CD4-positive, alpha-beta memory T cell (primary cell): ENCODE data around the gene HDAC2. TPM values are rescaled to one million over a fixed set of nuclear protein-coding genes. Genes with fewer than 3 reads are reported as not detected.
A peak's percentile ranks its signal among the peaks of the same experiment; 100 is the strongest.
"Not testable (repeated sequence)": the region's sequence is repeated elsewhere in the genome, so short reads cannot be mapped to it uniquely, and the experiment has no call there.

ENCODE experiments used
- CTCF ChIA-PET: fragments of 350-600 bp; sonication (Branson Sonifier 250); formaldehyde crosslinking; loops from one replicate; lab custom pipeline; 2021; ENCODE audit warnings: inconsistent platforms; ENCODE audit not compliant: partially characterized antibody; lab: Charles Lee
- POLR2A ChIA-PET: fragments of 350-600 bp; sonication (Branson Sonifier 250); formaldehyde crosslinking; loops from one replicate; lab custom pipeline; 2021; ENCODE audit not compliant: partially characterized antibody; lab: Charles Lee
- DNase-seq, 5 donors: peaks; one replicate each; pipeline versions ENCODE4 v3.0.0 to v3.0.0-alpha.2; 2020 to 2022; ENCODE audit warnings: mixed read lengths in 1 of 5
- H3K27ac ChIP-seq: one replicate; pipeline ENCODE4 v1.7.0; 2013; ENCODE audit warnings: low read depth, low read length
- H3K27me3 ChIP-seq: 2 replicates; pipeline ENCODE4 v1.7.0; 2013; ENCODE audit warnings: mild to moderate bottlenecking, low read length, moderate library complexity; ENCODE audit not compliant: insufficient read depth
- H3K36me3 ChIP-seq: 2 replicates; pipeline ENCODE4 v1.7.0; 2013; ENCODE audit warnings: mild to moderate bottlenecking, low read length, moderate library complexity; ENCODE audit not compliant: insufficient read depth
- H3K4me1 ChIP-seq: 2 replicates; pipeline ENCODE4 v1.7.0; 2013; ENCODE audit warnings: mild to moderate bottlenecking, low read length, moderate library complexity; ENCODE audit not compliant: insufficient read depth
- H3K4me3 ChIP-seq, 2 donors: one replicate each; pipeline ENCODE4 v1.7.0; 2013; ENCODE audit warnings: low read length in 2 of 2, mild to moderate bottlenecking in 1 of 2
- H3K9me3 ChIP-seq, 2 donors: one replicate each; pipeline ENCODE4 v1.7.0; 2013; ENCODE audit warnings: low read length in 2 of 2, control low read depth in 1 of 2; ENCODE audit not compliant: control insufficient read depth in 1 of 2
- H3K27ac Mint-ChIP-seq, 7 donors: one replicate each; pipeline ENCODE4 v1.8.0; 2020 to 2021; ENCODE audit warnings: mixed read lengths in 7 of 7, mild to moderate bottlenecking in 6 of 7, inconsistent platforms in 3 of 7, moderate library complexity in 3 of 7
- H3K27me3 Mint-ChIP-seq, 2 donors: one replicate each; pipeline ENCODE4 v1.8.0; 2020 to 2021; ENCODE audit warnings: mixed read lengths in 2 of 2
- H3K36me3 Mint-ChIP-seq, 2 donors: one replicate each; pipeline ENCODE4 v1.8.0; 2020 to 2021; ENCODE audit warnings: mixed read lengths in 2 of 2, inconsistent platforms in 1 of 2, mild to moderate bottlenecking in 1 of 2
- H3K4me1 Mint-ChIP-seq, 4 donors: one replicate each; pipeline ENCODE4 v1.8.0; 2020 to 2021; ENCODE audit warnings: mixed read lengths in 4 of 4, mild to moderate bottlenecking in 1 of 4
- H3K4me3 Mint-ChIP-seq, 8 donors: one replicate each; pipeline ENCODE4 v1.8.0; 2020 to 2021; ENCODE audit warnings: mixed read lengths in 8 of 8, mild to moderate bottlenecking in 7 of 8, moderate library complexity in 6 of 8, inconsistent platforms in 3 of 8
- H3K9me3 Mint-ChIP-seq, 8 donors: one replicate each; pipeline ENCODE4 v1.8.0; 2020 to 2021; ENCODE audit warnings: mixed read lengths in 8 of 8, mild to moderate bottlenecking in 5 of 8, inconsistent platforms in 3 of 8, moderate library complexity in 1 of 8
- intact Hi-C: fragments of 100-400 bp; cut with micrococcal nuclease; formaldehyde crosslinking; loops from one replicate; pipeline ENCODE4 v1.15.1; 2023
- polyA plus RNA-seq, 2 donors: library from polyadenylated mRNA; unstranded; fragments of 300-500 nt; fragmentation: Illumina TruSeq; gene quantifications; one replicate each; pipeline ENCODE4 v1.2.3, GENCODE V29; 2021
- total RNA-seq, 2 experiments: library from RNA; stranded (reverse); gene quantifications; one replicate each; pipeline ENCODE4 v1.2.3, GENCODE V29; 2021

The HDAC2 gene
- total and polyA plus RNA-seq, 4 experiments from 2014 or later: 53.0 to 87.1 (median 64.0) TPM

- Histone ChIP-seq H3K27me3 (no peaks in the 10 kb centered on the region), H3K4me1 (peaks cover 7% of the 10 kb centered on the region), H3K27ac (no peak overlapping the region), H3K4me3 (no peak overlapping the region), H3K9me3 (no peaks in the 10 kb centered on the region), H3K36me3 (no peaks in the 10 kb centered on the region)
- Mint-ChIP-seq H3K27ac (no peak overlapping the region), H3K4me3 (no peak overlapping the region), H3K36me3 (no peaks in the 10 kb centered on the region), H3K27me3 (peaks cover 3 to 4% of the 10 kb centered on the region in 2 donors), H3K4me1 (peaks cover 7 to 12% (median 8%) of the 10 kb centered on the region in 4 donors), H3K9me3 (peaks cover 0 to 7% (median 0%) of the 10 kb centered on the region in 8 donors)
- ChIA-PET CTCF (interaction anchor here (0.6 to 6.0 kb wide), 2 partner anchors 13 to 14 kb away, joined by 3 to 71 read pairs; no protein-coding TSS in a partner anchor), POLR2A (no interaction called here)
- intact Hi-C loops: no loop called here
- no peak for DNase-seq
Measured at GRCh38 chr6:113923526-113923925, 47.4 kb downstream of the HDAC2 start.

GRCh38 chr6:113921299-113921904 lies 49.5 kb downstream of the HDAC2 start:
- peaks cover 7 to 12% (median 8%) of the 10 kb centered on the region in 4 donors for H3K4me1 Mint-ChIP-seq
- no peak overlapping the region for H3K27ac Mint-ChIP-seq
- Histone ChIP-seq H3K9me3 (no peaks in the 10 kb centered on the region), H3K36me3 (no peaks in the 10 kb centered on the region), H3K4me1 (peaks cover 7% of the 10 kb centered on the region), H3K4me3 (no peak overlapping the region), H3K27ac (no peak overlapping the region), H3K27me3 (no peaks in the 10 kb centered on the region)
- ChIA-PET POLR2A (no interaction called here), CTCF (interaction anchor here (0.9 to 6.0 kb wide), 3 partner anchors 11 to 1742 kb away, joined by 3 to 71 read pairs (median 3); no protein-coding TSS in a partner anchor)
- no peak for DNase-seq
- intact Hi-C loops: no loop called here
- no peaks in the 10 kb centered on the region for H3K36me3 Mint-ChIP-seq
- H3K9me3 Mint-ChIP-seq: peaks cover 0 to 4% (median 0%) of the 10 kb centered on the region in 8 donors
- H3K27me3 Mint-ChIP-seq: peaks cover 0 to 1% of the 10 kb centered on the region in 2 donors
- no peak overlapping the region for H3K4me3 Mint-ChIP-seq

DNA sequence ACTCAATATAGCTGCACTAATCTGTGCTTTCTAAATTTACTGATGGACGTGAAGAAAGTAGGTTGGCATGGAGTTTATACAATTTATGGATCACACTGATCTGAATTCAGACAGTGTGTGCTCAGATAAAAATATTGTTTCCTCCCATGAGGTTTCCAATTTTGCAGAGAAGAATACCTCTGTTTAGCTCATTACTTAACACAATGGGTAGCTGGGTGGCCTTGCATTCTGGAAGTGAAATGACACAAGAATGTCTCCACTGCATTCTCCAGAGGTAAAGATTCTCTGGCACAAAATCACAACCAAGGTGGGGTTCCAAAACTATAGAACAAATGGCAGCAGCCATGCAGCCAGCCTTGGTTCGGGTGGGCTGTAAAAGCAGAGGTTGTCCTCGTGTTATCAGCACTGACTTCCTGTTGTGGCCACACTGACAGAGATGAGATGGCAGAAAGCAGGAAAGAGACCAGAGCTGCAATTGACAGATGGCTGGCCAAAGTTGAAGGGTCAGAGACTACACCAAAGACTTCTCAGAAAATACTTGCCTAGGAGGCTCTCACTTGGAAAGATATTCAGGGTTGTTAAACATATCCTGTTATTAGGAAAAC lies 50.2 kb downstream of the HDAC2 start:
- Mint-ChIP-seq H3K9me3 (peaks cover 0 to 2% (median 0%) of the 10 kb centered on the region in 8 donors), H3K27me3 (peaks cover 0 to 1% of the 10 kb centered on the region in 2 donors), H3K27ac (peak overlapping the region in 1 of 7 donors; percentile 4), H3K4me1 (peaks cover 7 to 12% (median 8%) of the 10 kb centered on the region in 4 donors), H3K36me3 (no peaks in the 10 kb centered on the region), H3K4me3 (peak overlapping the region in 1 of 8 donors; percentile 41)
- CTCF ChIA-PET: interaction anchor here (0.9 to 6.0 kb wide), 4 partner anchors 10 to 1741 kb away, joined by 3 to 71 read pairs (median 4); no protein-coding TSS in a partner anchor
- no peak overlapping the region for H3K4me3 ChIP-seq
- POLR2A ChIA-PET: no interaction called here
- intact Hi-C loops: no loop called here
- H3K4me1 ChIP-seq: peaks cover 7% of the 10 kb centered on the region
- H3K27me3 ChIP-seq: no peaks in the 10 kb centered on the region
- H3K9me3 ChIP-seq: no peaks in the 10 kb centered on the region
- H3K27ac ChIP-seq: no peak overlapping the region
- DNase-seq: no peak
- H3K36me3 ChIP-seq: no peaks in the 10 kb centered on the region

- H3K27me3 ChIP-seq, H3K36me3 ChIP-seq, H3K9me3 ChIP-seq, H3K4me3 Mint-ChIP-seq, H3K4me3 ChIP-seq, H3K9me3 Mint-ChIP-seq, H3K27me3 Mint-ChIP-seq, DNase-seq, H3K27ac ChIP-seq, H3K27ac Mint-ChIP-seq, intact Hi-C loops, H3K36me3 Mint-ChIP-seq, POLR2A ChIA-PET, H3K4me1 ChIP-seq, H3K4me1 Mint-ChIP-seq: not testable (repeated sequence)
- CTCF ChIA-PET: interaction anchor here (1.1 to 6.7 kb wide), 7 partner anchors 12 to 1731 kb away, joined by 3 to 71 read pairs (median 11); no protein-coding TSS in a partner anchor
Measured at GRCh38 chr6:113910285-113910684, 60.7 kb downstream of the HDAC2 start.

GRCh38 chr6:113909224-113909856 lies 61.6 kb downstream of the HDAC2 start:
- no peaks in the 10 kb centered on the region for H3K9me3 ChIP-seq
- H3K36me3 ChIP-seq: no peaks in the 10 kb centered on the region
- peak overlapping the region in 1 of 8 donors; percentile 45 for H3K4me3 Mint-ChIP-seq
- no peaks in the 10 kb centered on the region for H3K4me1 ChIP-seq
- peak in 4 of 5 donors; percentile 23 to 38 (median 31) for DNase-seq
- POLR2A ChIA-PET: no interaction called here
- no peaks in the 10 kb centered on the region for H3K27me3 ChIP-seq
- peaks cover 5 to 6% of the 10 kb centered on the region in 2 donors for H3K27me3 Mint-ChIP-seq
- CTCF ChIA-PET: interaction anchor here (1.0 to 6.7 kb wide), 15 partner anchors 8 to 1730 kb away, joined by 3 to 71 read pairs (median 5); no protein-coding TSS in a partner anchor
- peaks cover 0 to 4% (median 3%) of the 10 kb centered on the region in 4 donors for H3K4me1 Mint-ChIP-seq
- H3K9me3 Mint-ChIP-seq: peaks cover 0 to 2% (median 0%) of the 10 kb centered on the region in 8 donors
- H3K27ac ChIP-seq: no peak overlapping the region
- intact Hi-C loops: loop anchor here (1.0 kb wide), 1 partner anchor 1729 kb away; no protein-coding TSS in a partner anchor
- no peaks in the 10 kb centered on the region for H3K36me3 Mint-ChIP-seq
- no peak overlapping the region for H3K27ac Mint-ChIP-seq
- H3K4me3 ChIP-seq: no peak overlapping the region

DNA sequence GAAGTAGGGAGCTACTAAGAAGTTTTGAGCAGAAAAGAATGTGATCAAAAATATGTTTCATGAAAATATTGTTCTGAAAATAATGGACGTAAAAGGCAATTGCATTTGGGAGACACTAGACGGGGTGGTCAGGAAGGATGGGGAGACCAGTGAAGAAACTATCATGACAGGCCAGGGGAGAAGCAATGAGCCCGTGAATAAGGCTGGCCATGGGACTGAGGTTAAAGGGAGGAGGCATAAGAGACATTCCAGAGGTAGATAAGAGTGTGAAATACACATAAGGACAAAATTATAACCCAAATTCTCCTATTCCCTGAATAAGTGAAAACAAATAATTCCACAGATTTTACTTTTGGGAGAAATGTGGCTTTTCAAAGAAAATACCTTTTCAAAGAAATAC lies 62.1 kb downstream of the HDAC2 start:
- H3K4me3 Mint-ChIP-seq: peak overlapping the region in 1 of 8 donors; percentile 62
- no peak overlapping the region for H3K27ac ChIP-seq
- H3K9me3 ChIP-seq: no peaks in the 10 kb centered on the region
- no peaks in the 10 kb centered on the region for H3K36me3 Mint-ChIP-seq
- H3K9me3 Mint-ChIP-seq: no peaks in the 10 kb centered on the region
- H3K4me1 Mint-ChIP-seq: peaks cover 0 to 4% (median 3%) of the 10 kb centered on the region in 4 donors
- no peaks in the 10 kb centered on the region for H3K36me3 ChIP-seq
- intact Hi-C loops: loop anchor here (1.0 kb wide), 1 partner anchor 1728 kb away; no protein-coding TSS in a partner anchor
- H3K4me1 ChIP-seq: no peaks in the 10 kb centered on the region
- ChIA-PET CTCF (interaction anchor here (1.1 to 6.7 kb wide), 14 partner anchors 9 to 1729 kb away, joined by 3 to 71 read pairs (median 5); no protein-coding TSS in a partner anchor), POLR2A (no interaction called here)
- no peaks in the 10 kb centered on the region for H3K27me3 ChIP-seq
- H3K4me3 ChIP-seq: no peak overlapping the region
- H3K27ac Mint-ChIP-seq: no peak overlapping the region
- peaks cover 5 to 6% of the 10 kb centered on the region in 2 donors for H3K27me3 Mint-ChIP-seq
- no peak for DNase-seq
